HG02970 (cell line): Measurements from ENCODE around the gene HSPA6.
"Not testable (repeated sequence)": the region's sequence is repeated elsewhere in the genome, so short reads cannot be mapped to it uniquely, and the experiment has no call there.

Experiments used
- ATAC-seq: cut with Tn5 transposase; IDR thresholded peaks from one replicate; pipeline ENCODE4 v1.9.1; 2021; ENCODE audit warnings: mild to moderate bottlenecking, moderate library complexity, moderate number of reproducible peaks; ENCODE audit not compliant: unreplicated experiment, low FRiP score

The HSPA6 gene

DNA sequence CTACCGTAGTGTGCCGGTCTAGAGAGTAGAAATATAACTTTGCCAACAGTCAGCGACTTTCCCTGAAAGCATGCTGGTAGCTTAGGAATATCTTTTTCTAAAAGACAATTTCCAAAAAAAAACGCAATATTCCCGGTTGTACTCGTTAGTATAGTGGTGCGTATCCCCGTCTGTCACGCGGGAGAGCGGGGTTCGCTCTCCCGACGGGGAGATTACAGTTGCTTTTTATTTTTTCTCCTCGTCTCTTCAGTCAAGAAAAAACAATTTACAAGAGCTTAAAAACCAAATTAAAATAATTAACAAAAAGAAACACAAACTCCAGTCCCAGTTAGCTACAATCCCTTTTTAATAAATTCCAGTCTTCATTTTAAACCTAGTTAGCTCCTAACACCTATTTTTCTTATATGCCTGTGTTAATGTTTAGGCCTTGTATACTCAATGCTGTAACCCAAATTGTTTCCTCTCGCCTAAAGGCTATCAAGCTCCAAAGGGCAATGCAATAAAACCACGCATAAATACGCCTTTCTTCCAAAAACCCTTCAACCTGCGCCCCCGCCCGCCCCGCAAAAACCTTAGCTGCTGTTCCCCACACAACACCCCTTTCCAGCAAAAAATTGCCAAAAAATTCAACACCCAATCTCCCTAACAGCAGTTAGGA lies 7.8 kb downstream of the HSPA6 start:
- ATAC-seq: no peak

DNA sequence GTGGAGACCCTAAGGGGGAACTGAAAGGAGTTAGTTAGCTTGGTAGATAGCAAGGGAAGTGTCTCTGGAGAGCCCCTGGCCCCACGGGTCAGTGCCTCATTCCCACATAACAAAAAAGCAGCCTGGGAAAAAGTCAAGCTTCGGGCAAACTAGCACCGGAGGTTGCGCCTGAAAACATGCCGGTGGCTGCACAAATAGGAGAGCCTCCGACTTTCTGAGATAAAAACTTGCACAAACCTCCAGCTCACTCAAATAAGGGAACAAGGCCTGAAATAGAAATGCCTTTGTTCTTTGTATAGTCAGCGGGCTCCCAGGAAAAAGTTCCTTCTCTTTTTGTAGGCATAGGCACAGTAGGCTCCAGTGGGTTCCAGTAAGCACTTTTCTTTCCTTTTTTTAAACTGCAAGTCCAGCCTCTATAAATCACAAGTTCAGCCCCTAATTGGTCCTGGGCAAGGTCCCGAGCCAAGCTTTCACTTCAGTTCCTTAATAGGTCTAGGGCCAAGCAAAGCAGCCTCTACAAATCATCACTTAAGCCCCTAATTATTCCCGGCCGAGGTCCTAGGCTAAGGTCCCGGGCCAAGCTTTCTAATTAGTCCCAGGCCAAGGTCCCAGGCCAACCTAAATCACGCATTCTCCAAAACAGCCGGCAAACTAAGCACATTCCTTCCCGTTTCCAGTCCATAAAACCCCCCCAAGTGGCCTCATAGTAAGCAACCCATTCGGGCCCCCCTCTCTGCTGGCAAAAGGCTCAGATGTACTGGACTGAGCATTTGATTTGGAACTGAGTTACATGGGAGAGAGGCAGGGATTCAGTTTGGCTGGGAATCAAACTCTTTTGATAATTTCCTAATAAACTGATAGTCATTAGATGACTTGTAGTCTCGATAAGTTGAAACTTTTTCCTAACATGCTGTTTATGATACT lies 8.6 kb downstream of the HSPA6 start:
- not testable (repeated sequence) for ATAC-seq

DNA sequence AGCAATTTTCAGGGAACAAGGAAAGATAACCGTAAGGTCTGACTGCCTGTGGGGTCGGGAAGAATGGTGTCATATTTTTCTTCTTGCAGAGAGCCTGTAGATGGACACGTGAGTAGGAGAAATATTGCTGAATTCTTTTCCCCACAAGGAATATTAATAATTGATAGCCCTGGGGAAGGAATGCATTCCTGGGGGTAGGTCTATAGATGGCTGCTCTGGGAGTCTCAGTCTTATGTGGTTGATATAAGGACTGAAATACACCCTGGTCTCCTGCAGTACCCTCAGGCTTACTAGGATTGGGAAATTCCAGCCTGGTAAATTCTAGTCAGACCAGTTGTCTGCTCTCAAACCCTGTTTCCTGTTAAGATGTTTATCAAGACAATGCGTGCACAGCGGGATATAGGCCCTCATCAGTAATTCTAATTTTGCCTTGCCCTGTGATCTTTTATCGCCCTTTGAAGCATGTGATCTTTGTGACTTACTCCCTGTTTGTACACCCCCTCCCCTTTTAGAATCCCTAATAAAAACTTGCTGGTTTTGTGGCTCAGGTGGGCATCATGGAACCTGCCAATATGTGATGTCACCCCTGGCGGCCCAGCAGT lies 12.8 kb downstream of the HSPA6 start:
- not testable (repeated sequence) for ATAC-seq

DNA sequence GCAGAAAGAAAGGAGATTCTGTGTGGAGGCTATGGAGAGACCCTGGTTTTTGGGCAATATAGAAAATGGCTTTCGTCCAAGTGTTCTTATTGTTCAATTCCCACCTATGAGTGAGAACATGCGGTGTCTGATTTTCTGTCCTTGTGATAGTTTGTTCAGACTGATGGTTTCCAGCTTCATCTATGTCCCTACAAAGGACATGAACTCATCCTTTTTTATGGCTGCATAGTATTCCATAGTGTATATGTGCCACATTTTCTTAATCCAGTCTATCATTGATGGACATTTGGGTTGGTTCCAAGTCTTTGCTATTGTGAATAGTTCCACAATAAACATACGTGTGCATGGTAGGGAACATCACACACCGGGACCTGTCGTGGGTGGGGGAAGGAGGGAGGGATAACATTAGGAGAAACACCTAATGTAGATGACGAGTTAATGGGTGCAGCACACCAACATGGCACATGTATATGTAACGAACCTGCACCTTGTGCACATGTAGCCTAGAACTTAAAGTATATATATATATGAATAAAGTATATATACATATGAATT lies 14.7 kb downstream of the HSPA6 start:
- ATAC-seq: not testable (repeated sequence)

DNA sequence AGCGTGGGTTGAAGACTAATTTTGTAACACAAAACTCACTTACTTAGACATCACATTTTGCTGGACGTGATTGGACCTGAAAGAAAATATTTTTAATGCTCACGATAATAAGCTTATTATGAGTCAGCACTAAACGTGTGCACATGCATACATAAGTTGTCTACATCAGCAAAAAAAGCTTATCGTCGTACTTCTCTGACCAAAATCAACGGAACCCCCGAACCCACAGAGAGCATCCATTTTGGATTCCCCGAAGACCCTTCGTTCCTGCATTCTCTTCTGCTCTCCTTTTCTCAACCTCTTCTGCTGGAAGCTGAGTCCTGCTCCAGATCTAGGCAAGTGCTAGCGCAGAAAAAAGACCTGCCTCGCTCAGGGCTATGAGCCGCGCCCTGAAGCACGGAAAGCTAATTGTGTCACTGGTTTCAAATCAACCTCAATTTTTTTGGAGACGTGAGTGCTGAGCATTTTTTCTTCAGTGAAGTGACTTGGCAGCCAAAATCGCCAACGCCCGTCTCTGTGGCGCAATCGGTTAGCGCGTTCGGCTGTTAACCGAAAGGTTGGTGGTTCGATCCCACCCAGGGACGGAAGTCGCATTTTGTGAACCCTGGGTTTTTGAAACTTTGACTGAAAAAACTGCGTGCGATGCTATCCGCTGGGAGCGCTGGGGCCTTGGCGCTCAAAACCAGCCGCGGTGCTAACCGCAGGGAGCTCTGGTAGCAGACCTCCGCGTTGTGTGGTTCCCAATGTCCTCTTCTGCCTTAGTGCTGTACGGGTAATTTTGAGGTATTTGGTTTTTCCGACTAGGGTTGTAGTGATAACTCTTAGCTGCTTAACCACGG lies 15.6 kb downstream of the HSPA6 start:
- peak; percentile 57 for ATAC-seq

DNA sequence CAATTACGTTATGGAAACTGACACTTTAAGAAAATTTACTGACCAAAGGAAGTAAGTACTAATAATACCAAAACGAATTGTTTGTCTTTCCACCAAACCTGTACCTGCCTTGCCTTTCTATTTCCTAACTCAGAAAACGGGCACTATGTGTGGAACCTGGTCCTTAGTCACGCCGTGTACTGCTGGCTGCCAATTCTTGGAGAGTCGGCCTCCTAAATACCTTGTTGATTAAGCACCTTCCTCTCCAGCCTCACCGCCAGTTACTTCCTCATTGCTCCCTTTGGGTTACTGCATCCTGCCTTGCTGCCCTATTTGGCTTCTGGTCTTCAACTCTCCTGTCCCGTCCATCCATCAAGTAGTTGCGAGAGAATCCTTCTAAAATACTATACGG lies 16.2 kb downstream of the HSPA6 start:
- ATAC-seq: peak; percentile 28

DNA sequence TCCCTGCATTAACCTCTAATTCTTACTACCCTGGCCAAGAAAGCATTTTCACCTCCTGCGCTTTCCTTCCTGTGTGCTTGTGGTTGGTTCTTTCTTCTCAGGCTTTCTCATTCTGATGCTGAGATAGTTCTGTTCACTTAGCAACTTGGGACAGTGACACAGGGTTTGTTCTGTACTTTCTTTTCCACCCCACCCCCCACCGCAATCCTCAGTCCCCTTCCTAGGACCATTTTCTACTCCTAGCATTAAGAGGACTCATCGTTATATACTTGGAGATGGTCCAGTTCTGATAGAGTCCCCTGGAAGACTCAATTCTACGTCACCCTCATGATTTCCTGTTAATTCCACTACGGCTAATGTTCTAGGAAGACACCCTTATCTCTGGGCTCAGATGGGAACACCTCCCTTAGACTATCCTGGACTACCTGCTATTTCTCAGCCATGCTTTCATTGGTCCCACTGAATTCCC lies 17.8 kb downstream of the HSPA6 start:
- ATAC-seq: peak; percentile 37

DNA sequence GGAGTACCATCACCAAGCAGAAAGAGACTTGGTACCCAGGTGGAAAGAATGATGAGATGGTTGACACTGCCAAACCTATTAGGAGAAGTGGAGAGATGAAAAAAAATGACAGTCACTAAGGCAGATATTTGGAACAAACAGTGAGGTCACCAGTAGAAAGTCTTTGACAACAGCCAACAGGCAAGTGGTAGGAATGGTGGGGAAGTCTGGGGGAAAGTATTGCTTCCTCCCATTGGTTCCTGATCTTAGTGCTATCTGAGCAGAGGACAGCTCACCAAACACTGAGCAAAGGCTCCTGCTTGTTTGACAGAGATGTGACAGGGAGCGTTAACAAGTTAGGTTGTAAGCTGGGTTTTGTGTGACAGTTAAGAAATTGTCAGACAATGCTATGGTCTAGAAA lies 18.8 kb downstream of the HSPA6 start:
- ATAC-seq: not testable (repeated sequence)

DNA sequence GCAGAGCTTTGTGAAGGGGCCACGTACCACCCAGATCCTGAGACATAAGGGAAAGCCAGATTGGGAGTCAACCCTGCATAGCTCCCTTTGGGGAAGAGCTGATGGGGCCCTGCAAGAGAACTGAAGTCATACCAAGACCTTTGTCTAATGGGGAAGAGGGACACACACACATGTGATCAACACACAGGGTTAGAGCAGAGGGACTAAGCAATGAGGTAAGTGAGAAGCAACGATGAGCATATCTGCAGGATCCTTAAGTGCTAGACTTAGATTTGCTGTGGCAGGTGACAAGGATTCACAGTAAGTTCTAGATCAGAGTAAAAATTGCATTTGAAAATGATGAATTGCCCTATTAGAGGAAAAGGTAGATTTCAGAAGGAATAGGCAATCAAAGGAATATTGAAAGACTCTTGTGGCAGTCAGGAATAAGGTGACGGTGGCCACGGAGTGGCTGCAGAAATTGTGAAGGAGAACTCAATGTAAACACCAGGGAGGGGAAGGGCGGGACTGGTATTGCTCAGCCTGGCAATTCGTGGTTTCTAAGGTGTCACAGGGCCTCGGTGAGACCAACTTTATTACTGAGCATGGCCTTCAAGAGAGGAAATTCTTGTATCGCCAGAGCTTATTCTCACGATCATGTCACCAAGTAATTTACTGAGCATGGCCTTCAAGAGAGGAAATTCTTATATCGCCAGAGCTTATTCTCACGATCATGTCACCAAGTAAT lies 20.8 kb downstream of the HSPA6 start:
- not testable (repeated sequence) for ATAC-seq

DNA sequence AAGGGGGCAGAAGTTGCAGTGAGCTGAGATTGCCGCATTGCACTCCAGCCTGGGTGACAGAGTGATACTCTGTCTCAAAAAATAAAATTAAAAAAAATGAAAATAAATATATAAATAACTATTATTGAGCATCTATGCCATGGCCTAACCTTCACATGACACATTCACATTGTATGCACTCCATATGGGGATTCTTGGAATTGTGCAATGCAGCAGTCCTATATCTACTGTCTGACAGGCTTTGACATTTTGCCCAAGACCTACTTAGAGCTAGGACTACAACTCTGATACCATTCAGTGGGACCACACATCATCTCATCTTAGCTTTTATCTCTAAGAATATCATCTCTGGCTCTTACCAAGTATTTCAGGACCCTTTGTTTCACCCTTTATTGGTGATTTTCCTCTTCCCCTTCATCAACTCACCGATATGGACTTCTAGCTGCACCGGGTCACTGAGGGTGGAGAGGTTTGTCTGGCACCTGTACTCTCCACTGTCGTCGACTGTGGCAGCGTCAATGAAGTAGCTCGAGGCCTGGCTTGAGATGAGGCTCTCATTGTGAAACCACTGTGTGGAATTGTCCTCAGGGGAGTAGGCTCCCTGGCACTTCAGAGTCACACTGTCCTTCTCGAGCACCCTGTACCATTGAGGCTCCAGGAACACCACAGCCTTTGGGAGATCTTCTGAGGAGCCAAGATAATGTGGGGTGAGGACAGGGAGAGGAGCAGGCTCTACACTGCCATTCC lies 23.8 kb downstream of the HSPA6 start:
- not testable (repeated sequence) for ATAC-seq

DNA sequence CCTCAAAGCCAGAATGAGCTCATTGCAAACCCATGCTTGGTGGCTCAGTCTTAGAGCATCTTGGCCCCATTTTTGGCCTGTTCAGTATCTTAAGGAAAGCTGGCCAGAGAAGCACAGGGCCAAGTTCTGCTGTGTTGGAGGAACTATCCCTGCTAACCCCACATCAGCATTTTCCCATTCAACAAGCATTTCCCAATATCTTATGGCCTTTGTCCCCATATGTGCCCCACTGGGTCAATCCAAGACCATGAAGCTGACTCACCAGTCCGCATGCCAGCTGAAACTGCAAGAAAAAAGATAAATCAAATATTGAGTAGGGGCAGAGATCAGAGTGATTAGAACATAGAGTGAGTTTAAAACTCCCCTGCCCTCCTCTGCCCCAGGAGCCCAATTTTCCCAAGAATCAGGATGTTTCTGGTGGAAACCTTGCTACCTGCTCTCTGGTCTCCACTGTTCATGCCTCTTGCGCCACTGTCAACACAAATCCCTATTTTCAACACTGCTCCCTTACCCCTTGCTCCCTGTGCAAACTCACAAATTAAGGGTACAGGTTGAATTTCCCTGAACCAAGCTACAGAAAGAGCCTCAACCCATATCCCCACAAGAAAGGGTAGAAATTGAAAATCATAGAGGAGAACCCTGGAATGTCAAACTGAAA lies 24.5 kb downstream of the HSPA6 start:
- ATAC-seq: not testable (repeated sequence)

DNA sequence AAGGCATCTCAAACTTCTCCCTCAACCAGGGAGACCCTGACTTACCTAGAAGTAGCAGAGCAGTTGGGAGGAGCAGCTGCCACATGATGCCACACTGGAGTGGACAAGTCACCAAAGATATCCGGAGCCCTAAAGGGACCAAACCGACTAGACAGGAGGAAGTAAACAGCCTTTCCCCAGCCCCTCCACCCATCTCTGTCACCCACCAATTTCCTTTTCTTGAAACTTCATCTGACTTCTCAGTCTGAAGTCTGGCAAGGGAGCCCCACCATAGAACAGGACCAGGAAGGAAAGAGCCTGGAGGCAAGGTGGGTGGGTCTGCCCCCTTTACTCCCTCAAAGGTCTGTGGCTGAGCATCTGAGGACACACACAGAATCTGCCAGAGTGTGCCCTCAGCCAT lies 25.3 kb downstream of the HSPA6 start, which contains the start of gene FCGR3A:
FCGR3A (minus strand) TSS at position 167 of the 400 bp plus-strand sequence; CDS start at position 85, 82 bp downstream.
- ATAC-seq: no peak

DNA sequence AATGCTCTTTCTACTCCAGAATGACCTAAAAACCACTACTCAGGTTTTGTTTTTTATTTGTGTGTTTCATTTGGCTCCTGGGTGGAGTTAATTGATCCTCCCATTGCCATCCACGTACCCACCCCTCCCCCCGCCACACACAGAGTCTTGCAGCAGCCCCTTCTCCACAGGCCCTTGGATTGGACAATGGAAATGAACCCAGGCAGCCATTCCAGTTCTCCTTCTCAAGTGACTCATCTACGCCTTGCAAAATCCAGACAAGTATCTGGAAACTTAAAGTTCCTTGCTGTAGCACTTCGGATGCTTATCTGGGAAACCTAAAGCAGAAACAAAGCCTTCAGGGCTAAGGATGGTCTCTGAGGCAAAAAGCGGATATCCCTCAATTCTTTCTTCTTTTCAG lies 26.6 kb downstream of the HSPA6 start:
- ATAC-seq: not testable (repeated sequence)

DNA sequence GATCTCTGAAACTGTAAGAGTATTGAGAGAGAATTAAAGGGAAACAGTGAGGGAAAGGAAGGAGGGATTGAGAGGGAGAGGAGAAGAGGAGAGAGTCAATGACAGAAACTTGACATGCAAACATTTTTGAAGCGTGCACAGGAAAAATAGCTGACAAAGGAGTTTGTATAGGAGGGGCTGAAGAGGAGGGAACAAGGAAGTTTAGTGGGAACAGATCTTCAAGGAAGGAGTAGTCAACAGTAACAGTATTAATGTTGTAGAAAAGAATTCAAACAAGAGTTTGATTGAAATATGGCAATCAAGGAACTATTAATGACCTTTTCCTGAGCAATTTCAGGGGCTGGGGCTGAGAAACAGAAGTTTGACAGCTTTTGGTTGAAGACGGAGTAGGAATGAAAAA lies 29.3 kb downstream of the HSPA6 start:
- ATAC-seq: not testable (repeated sequence)

DNA sequence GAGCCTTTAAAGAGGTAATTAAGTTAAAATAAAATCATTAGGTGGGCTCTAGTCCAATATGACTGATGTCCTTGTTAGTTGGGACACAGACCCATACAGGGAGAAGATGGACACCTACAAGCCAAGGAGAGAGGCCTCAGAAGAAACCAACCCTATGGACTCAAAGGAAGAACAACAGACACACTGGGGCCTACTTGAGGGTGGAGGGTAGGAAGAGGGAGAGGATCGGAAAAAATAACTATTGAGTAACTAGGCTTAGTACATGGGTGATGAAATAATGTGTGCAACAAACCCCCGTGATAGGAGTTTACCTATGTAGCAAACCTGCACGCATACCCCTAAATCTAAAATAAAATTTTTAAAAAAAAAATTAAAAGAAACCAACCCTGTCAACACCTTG lies 30.0 kb downstream of the HSPA6 start:
- not testable (repeated sequence) for ATAC-seq

DNA sequence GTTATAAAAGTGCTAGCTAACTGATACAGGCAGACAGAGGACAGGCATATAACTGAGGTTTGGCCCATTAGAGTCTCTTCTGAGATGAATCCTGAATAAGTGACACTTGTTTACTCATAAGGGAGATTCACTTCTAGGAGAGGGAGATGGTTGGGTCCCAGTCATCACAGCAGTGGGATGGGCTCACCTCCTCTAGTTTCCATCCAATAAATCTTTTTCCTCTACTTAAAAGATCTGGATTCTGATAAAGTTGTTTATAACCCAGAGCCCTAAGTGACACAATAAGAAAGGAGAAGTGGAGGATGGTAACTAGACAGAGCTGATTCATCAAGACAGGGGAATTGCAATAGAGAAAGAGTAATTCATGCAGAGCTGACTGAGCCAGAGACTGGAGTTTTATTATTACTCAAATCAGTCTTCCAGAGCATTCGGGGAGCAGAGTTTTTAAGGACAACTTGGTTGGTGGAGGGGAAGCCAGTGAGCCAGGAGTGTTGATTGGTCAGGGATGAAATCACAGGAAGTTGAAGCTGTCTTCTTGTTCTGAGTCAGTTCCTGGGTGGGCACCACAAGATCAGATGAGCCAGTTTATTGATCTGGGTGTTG lies 30.6 kb downstream of the HSPA6 start:
- not testable (repeated sequence) for ATAC-seq

DNA sequence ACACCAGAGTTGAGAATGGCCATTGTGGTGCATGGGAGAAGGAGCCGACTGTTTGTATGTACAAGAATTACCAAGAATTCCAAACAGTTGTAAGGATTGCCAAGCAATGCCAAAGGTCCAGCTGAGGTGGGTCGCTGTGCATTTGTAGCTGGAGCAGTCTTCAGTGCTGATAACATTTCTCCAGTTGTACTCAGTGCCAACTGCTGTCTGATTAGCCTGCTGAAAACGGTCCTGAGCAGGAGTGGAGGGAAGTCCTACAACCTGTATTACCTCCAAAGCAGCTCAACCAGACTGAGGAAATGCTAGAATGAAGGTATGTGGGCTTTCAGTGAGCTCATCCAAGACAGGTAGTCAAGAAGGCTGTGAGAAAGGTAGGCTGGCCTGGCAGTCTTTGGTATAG lies 31.8 kb downstream of the HSPA6 start:
- not testable (repeated sequence) for ATAC-seq
